Hematopoietic multipotent progenitor cell treated with erythropoietin and hydrocortisone succinate and interleukin-3 and kit ligand, for 15 days (in vitro differentiated cells): Measurements from ENCODE around the gene GABRG2.
"Not testable (repeated sequence)": the region's sequence is repeated elsewhere in the genome, so short reads cannot be mapped to it uniquely, and the experiment has no call there.

ENCODE experiments used
- DNase-seq: peaks from one replicate; pipeline ENCODE4 v3.0.0-alpha.2; 2015; ENCODE audit warnings: low spot score

Gene GABRG2

GRCh38 chr5:162067655-162068411 lies at the start of gene GABRG2:
Gene GABRG2, plus strand, starts transcription at chr5:162067773. Its CDS starts 227 bp downstream, at chr5:162068000.
- no peak for DNase-seq

GRCh38 chr5:162025312-162025711 lies 42.3 kb upstream of the GABRG2 start:
- DNase-seq, result no peak

- no peak for DNase-seq
These were observed 40.8 kb upstream of the GABRG2 start for GRCh38 chr5:162026803-162027202.

- no peak for DNase-seq
These were observed 30.1 kb upstream of the GABRG2 start for GRCh38 chr5:162037431-162037830.

- no peak for DNase-seq
These were observed 20.3 kb upstream of the GABRG2 start for GRCh38 chr5:162047279-162047678.

GRCh38 chr5:162052676-162053075 lies 14.9 kb upstream of the GABRG2 start:
- DNase-seq, result no peak

GRCh38 chr5:162055095-162055494 lies 12.5 kb upstream of the GABRG2 start:
- not testable (repeated sequence) for DNase-seq

- no peak for DNase-seq
These were observed 411 bp upstream of the GABRG2 start for GRCh38 chr5:162067162-162067561.

- no peak for DNase-seq
These were observed 839 bp downstream of the GABRG2 start for GRCh38 chr5:162068412-162068811.

GRCh38 chr5:162068936-162069335 lies 1.4 kb downstream of the GABRG2 start:
- DNase-seq, result no peak

- no peak for DNase-seq
These were observed 11.2 kb downstream of the GABRG2 start for GRCh38 chr5:162078805-162079204.

GRCh38 chr5:162091336-162091735 lies 23.8 kb downstream of the GABRG2 start:
- no peak for DNase-seq

GRCh38 chr5:162096448-162096847 lies 28.9 kb downstream of the GABRG2 start:
- DNase-seq, result no peak

GRCh38 chr5:162107591-162107990 lies 40.0 kb downstream of the GABRG2 start:
- DNase-seq, result no peak

GRCh38 chr5:162119801-162120200 lies 52.2 kb downstream of the GABRG2 start:
- DNase-seq, result no peak

- no peak for DNase-seq
These were observed 60.5 kb downstream of the GABRG2 start for GRCh38 chr5:162128117-162128516.

- no peak for DNase-seq
These were observed 64.8 kb downstream of the GABRG2 start for GRCh38 chr5:162132348-162132747.

GRCh38 chr5:162139190-162139589 lies 71.6 kb downstream of the GABRG2 start:
- no peak for DNase-seq

- DNase-seq, result no peak
These were observed 86.7 kb downstream of the GABRG2 start for GRCh38 chr5:162154242-162154641.

- no peak for DNase-seq
These were observed 92.8 kb downstream of the GABRG2 start for GRCh38 chr5:162160401-162160800.

- no peak for DNase-seq
These were observed 96.1 kb downstream of the GABRG2 start for GRCh38 chr5:162163663-162164062.

- no peak for DNase-seq
These were observed 106.9 kb downstream of the GABRG2 start for GRCh38 chr5:162174358-162174974.

- no peak for DNase-seq
These were observed 119.8 kb downstream of the GABRG2 start for GRCh38 chr5:162187371-162187770.

GRCh38 chr5:162189719-162190118 lies 122.1 kb downstream of the GABRG2 start:
- no peak for DNase-seq
